SIG-M5 treated with dmso at 0.1 percent for 504 hours (cell line): ENCODE results near the gene DGKD.

Source experiments
- DNase-seq: peaks from one replicate; lab custom pipeline; 2025; ENCODE audit not compliant: unreplicated experiment; lab: John Stamatoyannopoulos, UW

Gene DGKD

DNA sequence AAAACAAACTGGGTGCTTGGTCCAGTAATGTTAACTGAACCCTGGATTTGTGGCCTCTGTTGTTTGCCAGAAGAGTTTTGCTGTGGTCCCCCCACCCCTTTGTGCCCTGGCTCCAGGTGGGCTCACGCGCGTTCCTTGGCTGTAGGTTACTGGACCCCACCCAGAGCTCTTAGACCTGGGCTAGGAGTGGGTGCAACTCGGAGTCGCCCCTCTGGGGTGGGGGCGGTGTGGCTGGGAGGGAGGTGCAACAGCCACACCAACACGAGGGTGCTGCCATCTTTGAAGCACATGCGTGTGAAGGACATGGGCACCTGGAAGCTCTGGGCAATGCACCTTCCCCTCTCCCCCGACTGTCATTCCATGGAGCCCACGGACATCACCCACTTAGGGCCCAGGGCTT, 119.6 kb downstream of the DGKD start:
- no peak for DNase-seq

DNA sequence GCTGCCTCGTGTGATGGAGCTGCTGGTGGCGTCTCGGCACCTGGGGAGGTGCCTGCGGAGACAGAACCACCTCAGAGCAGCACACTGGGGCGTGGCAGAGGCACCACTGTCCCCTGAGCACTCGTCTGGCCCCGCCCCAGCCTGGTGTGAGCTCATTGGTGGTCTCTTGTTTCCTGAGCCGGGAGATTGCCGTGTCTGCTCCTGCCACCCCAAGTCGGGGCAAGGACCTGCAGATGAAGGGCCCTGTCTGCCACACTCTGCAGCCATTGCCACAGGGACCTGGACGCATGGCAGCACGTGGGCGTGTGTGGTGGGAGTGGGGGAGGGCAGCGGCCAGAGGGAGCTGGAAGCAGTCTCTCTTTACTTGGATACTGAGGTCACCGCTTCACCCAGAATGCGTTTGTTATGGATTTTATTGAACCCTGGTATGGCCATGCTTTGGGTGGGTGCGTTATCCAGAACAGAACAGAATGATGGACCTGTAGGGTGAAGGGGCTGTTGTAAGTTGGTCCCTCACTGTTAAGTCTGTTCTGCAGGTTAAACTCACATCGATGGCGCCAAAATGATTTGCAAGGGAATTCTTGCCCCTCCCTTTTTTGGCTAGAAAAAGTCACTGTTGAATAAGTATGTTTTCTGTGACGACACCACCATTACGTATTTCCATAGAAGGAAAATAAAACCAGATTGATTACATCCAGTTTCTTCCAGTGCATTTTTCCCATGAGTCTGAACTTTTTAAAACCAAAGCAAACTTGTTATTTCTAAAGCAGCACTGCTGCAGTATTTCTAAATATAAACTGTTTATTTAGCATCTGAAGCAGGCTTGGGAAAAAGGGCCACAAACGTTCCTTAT, 120.2 kb downstream of the DGKD start:
- no peak for DNase-seq

DNA sequence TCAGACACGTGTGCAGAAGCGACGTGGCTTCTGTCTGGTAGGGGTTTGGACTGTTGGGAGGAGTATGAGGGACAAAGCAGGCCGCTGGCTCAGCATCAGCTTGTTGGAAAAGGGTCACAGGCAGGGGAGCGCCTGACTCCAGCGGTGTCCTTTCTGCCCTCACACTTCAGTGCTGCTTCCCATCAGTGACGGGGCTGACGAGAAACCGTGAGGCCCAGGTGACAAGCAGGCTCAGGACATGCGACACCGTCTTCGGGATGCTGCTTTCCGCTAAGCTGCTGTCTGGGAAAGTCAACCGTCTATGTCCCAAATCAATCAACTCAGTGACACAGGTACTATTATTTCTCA, 121.7 kb downstream of the DGKD start:
- DNase-seq = no peak

DNA sequence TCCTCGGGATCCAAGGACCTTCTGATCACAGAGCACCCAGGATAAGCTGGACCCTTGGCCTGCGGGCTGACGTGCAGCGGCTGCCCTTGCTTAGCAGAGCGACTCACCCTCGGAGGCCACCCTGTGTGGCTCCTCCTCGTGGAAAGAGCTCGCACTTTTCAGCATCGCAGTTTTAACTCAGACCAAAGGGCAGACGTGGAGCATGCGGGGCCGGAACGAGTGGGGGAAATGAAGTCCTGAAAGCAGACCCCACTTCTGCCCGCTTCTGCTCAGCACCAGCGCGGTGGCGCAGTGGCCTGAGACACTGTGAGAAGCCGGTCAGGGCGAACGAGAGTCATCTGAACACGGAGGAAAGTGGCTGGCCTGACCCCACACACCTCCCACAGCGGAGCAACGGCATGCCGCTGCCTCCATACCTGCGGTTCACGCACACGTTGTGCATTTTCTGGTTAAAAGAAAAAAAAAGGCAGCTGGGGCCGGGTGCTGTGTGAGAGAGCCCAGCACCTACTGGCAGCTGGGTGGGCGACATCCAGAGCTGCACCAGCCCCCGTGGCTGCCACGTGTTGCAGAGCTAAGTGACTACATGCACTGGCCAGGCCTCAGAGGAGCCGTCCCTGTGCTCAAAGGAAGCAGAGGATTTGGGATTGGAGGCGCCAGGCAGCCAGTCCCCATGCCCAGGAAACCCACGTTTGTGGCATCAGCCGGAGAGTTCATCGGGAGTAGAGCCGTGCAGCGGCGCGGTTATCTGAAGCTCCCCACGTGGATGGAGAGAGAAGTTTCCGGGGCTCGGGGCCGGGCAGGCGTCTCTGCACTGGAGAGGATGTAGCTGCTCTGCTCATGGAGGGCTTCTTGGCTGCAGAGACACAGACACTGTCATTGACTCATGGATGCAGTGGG, 122.6 kb downstream of the DGKD start:
- DNase-seq = no peak

DNA sequence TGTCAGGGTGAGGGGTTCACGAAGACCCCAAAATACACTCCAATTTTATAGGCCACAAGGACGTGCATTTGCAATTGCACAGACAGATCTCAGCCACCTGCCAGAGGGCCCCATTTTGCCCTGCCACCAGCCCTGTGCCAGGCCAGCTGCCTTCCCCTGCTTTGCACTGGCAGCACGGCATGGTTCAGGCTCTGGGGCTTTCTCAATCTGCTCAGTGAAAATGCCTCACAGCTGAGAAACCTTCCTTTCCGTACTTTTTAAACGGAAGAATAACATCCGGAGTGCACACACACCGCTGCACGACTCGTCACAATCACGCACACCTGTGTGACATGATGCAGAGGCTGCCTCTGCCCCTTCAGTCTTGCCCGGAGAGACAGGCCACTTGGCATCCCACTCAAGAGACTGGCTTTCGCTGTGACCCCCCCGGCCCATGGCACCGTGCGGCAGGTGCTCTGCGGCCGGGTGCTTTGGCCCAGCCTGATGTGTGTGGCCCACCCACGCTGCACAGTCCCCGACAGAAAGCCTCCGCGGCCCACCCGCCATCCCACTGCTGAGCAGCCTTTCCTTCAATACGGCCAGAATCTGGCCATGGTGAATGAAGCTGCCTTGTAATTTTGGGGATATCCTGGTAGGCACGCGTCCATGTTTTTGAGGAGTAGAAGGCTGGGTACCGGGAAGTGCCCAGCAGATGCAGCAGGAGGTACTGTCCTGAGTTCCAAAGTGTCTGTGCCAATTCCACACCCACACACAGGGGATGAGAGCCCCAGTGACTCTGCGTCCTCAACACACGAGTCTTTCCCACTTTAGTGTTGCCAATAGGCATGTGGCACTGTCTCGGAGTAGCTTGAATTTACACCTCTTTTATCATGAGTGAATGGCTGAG, 123.5 kb downstream of the DGKD start:
- DNase-seq = no peak

DNA sequence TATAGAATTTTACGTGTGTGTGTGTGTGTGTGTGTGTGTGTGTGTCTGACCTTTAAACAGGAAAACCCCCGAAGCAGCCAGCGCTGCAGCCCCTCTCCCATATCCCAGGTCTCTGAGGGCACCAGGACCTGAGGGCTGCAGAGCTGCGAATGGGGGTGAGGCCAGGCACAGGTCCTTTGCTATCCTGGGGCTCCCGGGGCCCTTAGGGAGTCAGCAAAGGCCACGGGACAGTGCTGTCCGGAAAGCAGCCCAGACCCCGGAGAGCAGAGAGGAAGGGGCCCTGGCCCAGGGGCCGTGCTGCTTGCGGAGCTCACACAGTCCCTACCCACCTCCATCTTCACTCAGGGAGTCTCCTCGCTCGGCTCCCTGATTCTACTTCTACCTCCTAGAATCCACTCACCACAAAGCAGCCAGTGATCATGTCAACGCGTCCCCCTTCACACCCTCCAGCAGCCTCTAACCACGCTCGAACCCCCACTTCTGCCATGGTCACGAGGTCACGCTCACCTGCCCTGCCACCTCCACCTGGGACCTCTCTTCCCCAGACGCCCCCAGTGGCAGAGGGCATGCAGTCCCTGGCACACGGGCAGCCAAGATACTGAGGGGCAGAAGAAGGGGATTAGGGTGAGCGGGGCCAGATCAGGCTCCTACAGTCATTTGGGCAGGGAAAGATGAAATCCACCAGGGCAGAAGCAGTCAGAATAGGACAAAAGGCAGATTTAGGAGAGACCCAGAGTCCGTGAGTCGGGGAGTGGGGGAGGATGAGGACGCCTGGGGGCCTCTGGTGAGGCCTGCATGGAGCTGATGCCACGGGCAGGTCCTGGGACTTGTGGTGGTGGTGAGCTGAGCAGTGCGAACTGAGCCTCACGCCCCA, 125.6 kb downstream of the DGKD start:
- DNase-seq = no peak

DNA sequence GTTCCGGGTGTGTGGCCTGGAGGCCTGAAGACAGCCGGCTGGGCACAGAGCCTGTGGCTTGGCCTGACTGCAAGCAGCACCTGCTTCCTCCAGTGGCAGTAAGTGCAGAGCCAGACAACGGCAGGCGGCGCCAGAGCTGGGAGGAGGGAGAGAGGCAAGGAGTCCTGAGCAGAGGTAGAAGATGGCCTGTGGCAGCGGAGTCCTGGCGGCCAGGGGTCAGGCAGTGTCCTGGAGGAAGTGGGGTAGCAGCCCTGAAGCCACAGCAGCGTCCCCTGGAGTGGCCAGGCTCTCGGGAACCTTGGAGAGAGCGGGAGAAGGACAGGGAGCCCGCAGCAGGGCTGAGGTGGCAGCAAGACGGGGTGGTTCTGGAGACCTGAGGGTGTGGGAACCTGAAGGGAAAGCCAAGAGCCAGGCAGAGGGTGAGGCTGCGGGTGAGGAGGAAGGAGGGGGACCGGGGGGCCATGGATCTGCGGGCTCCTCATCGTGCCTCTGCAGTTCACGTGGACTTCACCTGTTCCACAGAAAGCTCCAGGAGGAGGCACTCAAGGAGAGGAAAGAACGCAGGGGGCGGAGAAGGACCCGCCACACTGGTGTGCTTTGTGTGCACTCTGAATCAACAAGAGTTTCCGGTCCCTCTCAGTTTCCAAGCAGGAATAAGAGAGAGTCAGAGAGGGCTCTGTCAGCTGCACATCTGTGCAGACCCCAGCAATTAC, 126.4 kb downstream of the DGKD start:
- DNase-seq = no peak

DNA sequence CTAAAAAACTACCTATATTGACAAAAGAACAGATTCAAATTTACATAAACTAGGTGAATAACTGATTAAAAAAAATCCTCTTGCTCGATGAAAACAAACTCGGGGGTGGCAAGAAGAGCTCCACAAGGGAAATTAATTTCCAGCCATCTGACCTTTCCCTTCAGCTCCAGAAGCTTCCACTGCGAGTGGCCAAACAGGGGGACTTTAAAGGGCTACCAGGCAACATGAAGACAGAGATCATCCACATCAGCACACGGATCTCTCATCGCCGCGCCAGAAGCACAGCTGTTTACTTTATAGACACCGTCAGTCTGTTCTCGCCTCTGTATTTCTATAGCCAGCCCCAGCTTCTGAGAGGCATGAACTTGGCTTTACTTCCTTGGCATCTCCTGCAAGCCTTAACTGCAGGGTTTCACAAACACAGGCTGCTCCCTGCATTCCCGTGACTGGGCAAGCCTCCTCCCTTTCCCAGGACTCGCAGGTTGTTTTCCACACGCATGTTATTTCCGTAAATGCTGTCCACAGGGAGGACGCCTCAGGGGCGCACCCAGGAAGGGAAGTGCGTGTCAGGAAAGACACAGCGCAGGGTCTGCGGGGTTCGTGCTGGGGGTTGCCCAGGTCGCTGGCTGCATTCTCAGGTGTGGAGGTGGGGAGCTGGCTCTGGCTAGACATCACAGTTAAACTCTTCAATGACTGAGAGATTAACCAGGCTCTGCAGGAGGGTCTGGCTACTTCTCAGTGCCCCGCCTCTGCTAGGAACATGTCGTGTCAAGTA, 127.3 kb downstream of the DGKD start:
- no peak for DNase-seq

DNA sequence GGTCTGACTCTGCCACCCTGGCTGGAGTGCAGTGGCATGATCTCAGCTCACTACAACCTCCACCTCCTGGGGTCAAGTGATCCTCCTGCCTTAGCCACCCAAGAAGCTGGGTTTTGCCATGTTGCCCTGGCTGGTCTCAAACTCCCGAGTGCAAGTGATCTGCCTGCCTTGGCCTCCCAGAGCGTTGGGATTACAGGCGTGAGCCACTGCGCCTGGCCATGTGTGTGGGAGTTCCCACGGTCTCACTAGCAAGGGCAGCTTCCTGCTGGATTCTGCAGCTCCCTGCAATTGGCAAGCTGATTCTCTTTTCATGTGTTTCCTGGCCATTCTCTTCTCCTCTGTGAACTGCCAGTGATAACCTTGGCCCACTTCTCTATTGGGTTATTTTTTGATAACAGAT, 128.3 kb downstream of the DGKD start:
- no peak for DNase-seq

DNA sequence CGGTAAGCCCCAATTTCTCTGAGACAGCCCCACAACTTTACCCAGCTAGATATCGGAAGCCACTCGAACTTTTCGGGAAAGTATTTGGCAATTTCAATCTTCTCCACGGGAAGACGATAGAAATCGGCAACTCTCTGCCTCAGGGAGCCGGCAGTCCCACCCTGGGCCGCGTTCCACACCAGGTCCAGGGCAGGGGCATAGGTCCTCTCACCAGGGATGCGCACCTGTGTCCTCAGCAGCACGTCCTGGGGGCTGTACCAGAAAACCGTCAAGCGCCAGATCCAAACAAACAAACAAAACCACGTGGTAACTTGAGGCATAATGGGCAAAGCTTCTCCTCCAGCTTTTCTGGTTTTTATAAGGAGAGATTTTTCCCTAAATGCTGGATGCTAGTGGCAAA, 131.4 kb downstream of the DGKD start:
- no peak for DNase-seq

DNA sequence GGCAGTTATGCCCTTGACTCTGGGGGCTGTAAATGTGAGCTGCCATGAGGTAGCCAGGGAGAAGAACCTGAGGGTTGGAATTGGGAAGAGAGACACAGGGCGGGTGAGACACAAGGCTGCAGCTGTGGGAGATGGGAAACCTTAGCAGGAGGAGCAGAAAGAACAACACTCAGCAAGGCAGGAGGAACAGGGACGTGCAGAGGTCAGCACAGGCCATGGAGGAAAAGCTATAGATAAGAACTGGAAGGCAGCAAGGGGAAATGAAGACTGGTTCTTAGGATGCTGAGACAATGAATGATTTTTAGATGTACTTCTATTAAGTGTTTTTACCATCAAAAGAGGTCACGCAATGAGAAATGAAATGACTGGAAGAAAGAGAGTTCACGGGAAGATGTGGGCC, 132.1 kb downstream of the DGKD start:
- no peak for DNase-seq

DNA sequence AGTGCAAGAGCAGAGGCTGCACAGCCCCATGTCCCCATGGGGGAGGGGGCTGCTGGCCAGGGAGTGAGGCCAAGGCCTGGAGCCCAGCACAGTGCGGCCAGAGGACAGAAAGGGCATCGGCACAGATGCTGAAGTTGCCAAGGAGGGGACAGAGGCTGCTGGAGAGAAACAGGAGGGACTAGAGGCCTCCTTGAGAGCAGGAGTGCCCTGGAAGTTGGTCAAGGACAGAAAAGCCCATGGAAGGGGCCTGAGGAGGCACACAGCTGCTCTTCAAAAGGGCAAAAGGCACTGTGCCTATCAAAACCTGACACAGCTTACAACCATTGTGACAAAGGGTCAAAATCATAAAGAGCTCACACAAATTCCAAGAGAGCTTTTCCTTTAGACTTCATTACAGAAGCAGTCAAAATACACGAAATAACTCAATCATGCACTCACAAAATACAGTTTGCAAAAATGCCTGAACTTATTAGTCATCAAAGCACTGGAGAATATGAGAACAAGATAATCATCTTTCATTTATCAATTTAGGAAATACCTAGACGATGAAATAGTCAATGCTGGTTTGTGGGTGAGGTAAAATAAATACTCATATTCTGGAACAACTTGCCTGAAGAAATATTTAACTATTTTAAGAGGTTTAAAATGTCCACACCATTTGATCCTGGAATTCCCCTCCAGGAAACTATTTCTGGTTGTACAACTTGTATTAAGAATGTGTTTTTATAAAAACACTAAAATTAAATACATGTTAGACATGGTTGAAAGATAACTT, 132.7 kb downstream of the DGKD start:
- DNase-seq = peak; percentile 62

DNA sequence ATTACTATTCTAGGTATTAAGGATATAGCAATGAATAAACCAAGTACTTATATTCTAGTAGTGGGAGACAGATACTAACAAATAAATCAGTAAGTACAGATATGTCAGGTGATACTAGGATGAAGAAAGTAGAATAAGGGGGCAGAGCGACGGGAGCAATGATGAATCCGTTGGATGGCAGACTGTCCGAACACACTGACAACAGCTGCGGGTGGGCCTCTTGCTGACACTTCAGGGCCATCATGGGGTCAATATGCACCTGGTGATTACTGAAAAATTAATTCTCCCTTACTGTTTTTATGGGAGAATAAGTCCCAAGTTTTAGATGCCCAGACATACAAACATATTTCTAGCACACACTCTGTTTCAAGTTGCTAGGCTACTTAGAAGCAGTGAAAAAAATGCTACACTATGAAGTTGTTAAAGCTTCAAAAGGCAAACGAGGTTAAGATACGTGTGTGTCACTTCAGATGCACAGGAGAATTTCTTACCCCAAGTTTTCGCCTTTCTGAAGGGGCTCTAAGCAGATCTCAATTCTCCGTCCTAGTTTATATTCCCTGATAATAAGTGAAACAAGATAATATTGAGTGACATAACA, 133.6 kb downstream of the DGKD start:
- no peak for DNase-seq

DNA sequence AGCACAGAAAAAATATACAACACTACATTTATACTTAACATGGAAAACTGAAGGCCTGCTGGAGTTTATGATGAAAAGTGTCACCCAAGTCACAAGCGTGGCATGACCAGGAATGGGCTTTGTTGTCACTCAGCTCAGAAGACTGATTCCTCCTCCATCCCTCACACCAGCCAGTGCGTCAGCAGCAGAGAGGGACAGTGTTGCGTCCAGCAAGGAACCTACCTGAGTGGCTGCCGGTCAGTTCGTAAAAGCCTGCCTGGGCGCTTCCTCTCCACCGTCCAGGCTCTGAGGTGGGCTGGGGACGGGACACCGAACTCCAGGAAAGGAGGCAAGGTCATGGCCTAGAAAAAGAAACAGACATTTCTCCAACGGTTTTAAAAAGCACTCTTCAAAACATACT, 134.8 kb downstream of the DGKD start:
- no peak for DNase-seq

DNA sequence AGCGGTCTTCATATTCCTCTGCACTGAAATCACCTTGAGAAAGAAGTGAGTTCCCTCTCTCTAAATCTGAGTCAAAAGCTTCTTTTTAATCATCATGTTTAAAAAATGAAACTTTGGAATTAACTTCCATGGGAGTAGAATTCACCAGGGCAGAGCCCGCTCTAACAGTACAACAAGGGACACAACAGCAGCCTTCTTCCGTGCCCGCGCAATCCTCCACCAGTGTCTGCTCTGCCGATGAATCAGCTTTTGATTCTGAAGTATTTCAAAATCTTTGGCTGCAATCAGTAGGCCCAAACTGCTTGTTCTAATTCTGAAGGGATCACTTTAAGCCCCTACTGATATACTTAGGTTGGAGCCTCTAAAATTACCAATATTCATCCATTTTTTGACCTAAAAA, 135.4 kb downstream of the DGKD start:
- no peak for DNase-seq

DNA sequence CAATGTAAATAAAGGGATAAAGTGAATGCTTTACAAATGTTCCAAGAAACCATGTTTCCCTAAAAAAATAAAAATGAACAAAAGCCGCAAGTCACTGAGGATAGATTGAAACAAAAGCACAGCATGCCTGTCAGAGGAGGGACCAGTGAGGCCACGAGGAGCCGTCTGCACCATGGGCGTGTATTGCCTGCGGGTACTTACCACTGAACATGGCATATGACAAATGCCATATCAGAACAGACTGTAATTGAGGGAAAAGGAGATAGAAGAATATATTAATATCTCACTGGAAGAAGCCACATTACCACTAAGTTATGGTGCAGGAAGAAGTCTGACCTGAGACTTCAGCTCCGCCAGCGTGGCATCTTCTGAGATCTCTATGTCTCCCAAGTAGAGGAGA, 136.5 kb downstream of the DGKD start:
- DNase-seq = no peak

DNA sequence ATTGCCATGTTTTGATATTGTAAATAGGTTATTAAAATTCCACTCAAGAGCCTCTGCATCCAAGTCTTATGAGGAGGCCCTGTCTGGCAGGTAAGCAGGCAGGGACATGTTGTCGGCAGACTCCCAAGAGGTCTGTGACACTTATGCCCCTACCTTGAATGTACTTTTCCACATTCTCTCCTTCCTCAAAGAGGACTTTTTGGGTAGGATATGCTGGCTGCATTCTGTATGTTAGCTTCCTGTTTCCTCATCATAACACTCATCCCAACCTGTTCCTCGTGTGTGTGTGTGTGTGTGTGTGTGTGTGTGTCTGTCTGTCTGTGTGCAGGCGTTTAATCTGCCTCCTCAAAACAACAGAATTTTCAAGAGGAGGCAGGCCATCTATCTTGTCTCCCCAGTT, 137.0 kb downstream of the DGKD start:
- DNase-seq = no peak

DNA sequence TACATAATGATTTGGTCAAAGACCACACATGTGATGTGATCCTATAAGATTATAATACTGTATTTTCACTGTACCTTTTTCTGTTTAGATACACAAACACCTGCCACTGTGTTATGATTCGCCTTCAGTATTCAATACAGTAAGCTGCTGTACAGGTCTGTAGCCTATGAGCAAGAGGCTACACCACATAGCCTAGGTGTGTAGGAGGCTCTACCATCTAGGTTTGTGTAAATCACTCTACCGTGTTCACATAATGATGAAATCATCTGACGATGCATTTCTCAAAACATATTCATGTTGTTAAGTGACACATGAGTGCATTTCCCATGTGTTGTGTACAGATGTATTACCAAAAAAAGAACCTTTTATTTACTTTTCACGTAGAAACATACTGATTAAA, 137.8 kb downstream of the DGKD start:
- DNase-seq = no peak
